B cell (primary cell): ENCODE data around the gene PLK2.

ENCODE experiments used
- CTCF ChIP-seq: fragments of 200-600 bp; IDR thresholded peaks from one replicate; pipeline ENCODE4 v1.8.0; 2022; ENCODE audit warnings: antibody characterized with exemption, mild to moderate bottlenecking
- EZH2 ChIP-seq: IDR thresholded peaks from 2 replicates; pipeline ENCODE4 v1.6.1; 2012; ENCODE audit warnings: borderline replicate concordance, low read depth, mild to moderate bottlenecking, moderate library complexity, low read length; ENCODE audit not compliant: insufficient read depth, poor library complexity, severe bottlenecking

DNA sequence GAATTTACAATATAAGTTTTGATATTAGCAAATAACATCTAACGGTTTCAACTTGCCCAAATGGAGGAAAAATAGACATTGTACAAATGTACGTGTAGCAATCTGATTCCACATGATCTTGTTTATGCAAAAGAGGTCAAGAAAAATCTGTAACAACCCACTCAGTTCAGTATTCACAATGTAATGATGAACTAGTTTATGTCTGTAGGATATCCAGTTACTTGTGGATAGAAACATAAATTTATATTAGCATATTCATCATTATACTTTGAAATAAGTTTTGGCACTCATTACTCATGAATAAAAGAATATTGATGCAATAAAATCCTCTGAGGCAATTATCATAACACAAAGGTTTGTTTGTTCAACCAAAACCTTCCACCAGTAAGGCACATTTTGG is 28.1 kb downstream of the PLK2 start:
- TF ChIP-seq CTCF (no peak), EZH2 (no peak)
